Choroid plexus epithelial cell (primary cell): Measurements from ENCODE around the gene REEP1.
A peak's percentile ranks its signal among the peaks of the same experiment; 100 is the strongest.

Experiments used
- DNase-seq: peaks from one replicate; pipeline ENCODE4 v3.0.0-alpha.2; 2010; ENCODE audit warnings: low read depth
- H3K4me3 ChIP-seq: 2 replicates; pipeline ENCODE4 v1.5.1; 2011; ENCODE audit warnings: low read depth, mild to moderate bottlenecking, control low read depth, low read length, moderate library complexity
- CTCF ChIP-seq: conservative IDR thresholded peaks from 2 replicates; pipeline ENCODE4 v1.5.1; 2011; ENCODE audit warnings: low read depth, mild to moderate bottlenecking, control low read depth, inconsistent platforms, low read length, moderate library complexity

Gene REEP1

GRCh38 chr2:86372133-86372532 is 34.7 kb upstream of the REEP1 start:
- no peak for TF ChIP-seq CTCF
- H3K4me3 ChIP-seq, result no peak overlapping the region
- DNase-seq, result no peak

GRCh38 chr2:86371527-86371926 is 34.1 kb upstream of the REEP1 start:
- DNase-seq, result no peak
- no peak overlapping the region for H3K4me3 ChIP-seq
- TF ChIP-seq CTCF, result no peak

- no peak overlapping the region for H3K4me3 ChIP-seq
- peak; percentile 10 for TF ChIP-seq CTCF
- DNase-seq, result no peak
Measured at GRCh38 chr2:86370579-86370978, 33.2 kb upstream of the REEP1 start.

- H3K4me3 ChIP-seq, result no peak overlapping the region
- peak; percentile 55 for DNase-seq
- peak; percentile 78 for TF ChIP-seq CTCF
Measured at GRCh38 chr2:86368161-86368824, 30.9 kb upstream of the REEP1 start.

- no peak overlapping the region for H3K4me3 ChIP-seq
- no peak for DNase-seq
- no peak for TF ChIP-seq CTCF
Measured at GRCh38 chr2:86367499-86367777, 30.0 kb upstream of the REEP1 start.

GRCh38 chr2:86366651-86367498 is 29.4 kb upstream of the REEP1 start:
- DNase-seq, result no peak
- TF ChIP-seq CTCF, result no peak
- H3K4me3 ChIP-seq, result no peak overlapping the region

GRCh38 chr2:86364894-86365293 is 27.5 kb upstream of the REEP1 start:
- DNase-seq, result no peak
- TF ChIP-seq CTCF, result no peak
- H3K4me3 ChIP-seq, result no peak overlapping the region
